Adrenal gland (tissue), 12 donors: Measurements from ENCODE around the gene TEX14. TPM values are rescaled to one million over a fixed set of nuclear protein-coding genes. Genes with fewer than 3 reads are reported as not detected.

ENCODE experiments used
- DNase-seq, 7 donors: peaks; one replicate each; pipeline ENCODE4 v3.0.0-alpha.2; 2019 to 2020
- H3K27ac ChIP-seq, 5 donors: fragments of 200-600 bp; sonication (generic) in 4 of 5; 1 replicate in 3 of 5; 2 replicates in 2 of 5; pipeline versions ENCODE4 v1.5.1 to v1.8.0; 2016 to 2020; ENCODE audit warnings: mild to moderate bottlenecking in 1 of 5
- H3K27me3 ChIP-seq: fragments of 200-600 bp; 2 replicates; pipeline ENCODE4 v1.8.0; 2021
- H3K36me3 ChIP-seq, 2 donors: fragments of 200-600 bp; replicated peaks in 1 of 2; 1 replicate in 1 of 2; 2 replicates in 1 of 2; pipeline versions ENCODE4 v1.5.1 to v1.8.0; 2018 to 2022
- H3K4me1 ChIP-seq, 2 donors: fragments of 200-600 bp; replicated peaks in 1 of 2; 1 replicate in 1 of 2; 2 replicates in 1 of 2; pipeline versions ENCODE4 v1.5.1 to v1.8.0; 2018 to 2021
- H3K4me3 ChIP-seq, 4 donors: fragments of 200-600 bp; sonication (generic) in 3 of 4; one replicate each; pipeline ENCODE4 v1.5.1; 2016 to 2018
- H3K9me3 ChIP-seq, 3 donors: fragments of 200-600 bp; sonication (generic) in 1 of 3; replicated peaks in 1 of 3; 1 replicate in 2 of 3; 2 replicates in 1 of 3; pipeline versions ENCODE4 v1.5.1 to v1.8.0; 2016 to 2021
- POLR2A ChIP-seq, 2 donors: fragments of 450-650 bp; IDR thresholded peaks; one replicate each; pipeline ENCODE4 v1.6.1; 2017; ENCODE audit warnings: antibody characterized with exemption in 2 of 2, mild to moderate bottlenecking in 2 of 2, moderate library complexity in 1 of 2
- WGBS, 4 donors: extraction: QIAGEN DNeasy Blood & Tissue Kit in 2 of 4; methylation state at CpG; one replicate each; pipeline versions ENCODE4 v1.1.5 to v1.1.7; 2013 to 2017; 5-methylcytosine and 5-hydroxymethylcytosine counted together
- intact Hi-C, 2 donors: fragments of 100-400 bp; cut with DNase I; formaldehyde crosslinking; loops; one replicate each; pipeline versions ENCODE4 v1.14.1 to v1.15.0; 2022 to 2023
- polyA plus RNA-seq, 3 donors: library from polyadenylated mRNA; stranded (reverse); fragments of 200-250 nt in 2 of 3; fragments of 350-450 nt in 1 of 3; fragmentation: Illumina TruSeq in 1 of 3; extraction: RNeasy Lipid Tissue Mini Kit (QIAGEN cat#74804) in 1 of 3; gene quantifications; one replicate each; pipeline ENCODE4 v1.2.3, GENCODE V29; 2013 to 2014
- total RNA-seq, 9 donors: library from RNA; depleted of rRNA in 4 of 9; stranded (reverse); fragments of >200 nt in 4 of 9; fragments of 120-200 nt in 1 of 9; fragmentation: NEBNext Ultra II Directional in 1 of 9; extraction: Animal tissue kit (Norgen Biotek cat#: 25700) in 1 of 9; gene quantifications; one replicate each; pipeline versions ENCODE4 v1.1.0 to v1.2.4, GENCODE V29; 2013 to 2023
- TF ChIP-seq, protein P1 (sequence below), 6 experiments: fragments of 450-650 bp in 4 of 6; fragments of 200-600 bp in 2 of 6; sonication (generic) in 1 of 6; IDR thresholded peaks; 1 replicate in 5 of 6; 2 replicates in 1 of 6; pipeline versions ENCODE4 v1.5.1 to v1.8.0; 2016 to 2021; ENCODE audit warnings: antibody characterized with exemption in 6 of 6, mild to moderate bottlenecking in 2 of 6, moderate library complexity in 1 of 6
- donor health status: healthy with polysubstance abuse.
- donor health status: Bipolar disorder and iron deficiency.
- donor health status: DM: yes; HTN: yes; CAD: no.
- donor health status: DM: no; HTN: no; CAD: no.
- donor health status: DM: no; HTN: no; CAD: no.
- donor health status: DM: yes; HTN: yes; CAD: no.

TEX14 gene
- total and polyA plus RNA-seq, 12 donors = 0.10 to 0.97 (median 0.30) TPM; not detected in 1

DNA sequence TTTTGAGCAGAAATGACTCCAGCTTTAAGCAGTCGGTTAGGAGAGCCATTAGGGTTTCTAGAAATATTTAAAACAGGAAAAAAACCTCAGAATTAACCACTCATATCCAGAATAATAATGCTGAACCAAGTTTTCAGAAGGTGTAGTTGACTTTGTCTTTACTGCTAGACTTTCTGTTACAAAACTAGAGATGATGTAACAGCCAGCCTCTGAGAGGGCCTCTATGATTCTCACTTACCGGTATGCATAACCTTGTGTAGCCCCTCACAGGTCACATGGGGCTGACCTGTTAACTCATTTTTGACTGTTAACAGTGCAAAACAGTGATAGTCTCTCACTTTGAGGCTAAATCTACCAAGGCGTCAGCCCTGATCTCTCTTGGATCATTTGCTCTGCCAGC is 74.3 kb downstream of the TEX14 start:
- Histone ChIP-seq H3K9me3 (no peaks in the 10 kb centered on the region), H3K4me1 (no peaks in the 10 kb centered on the region), H3K4me3 (no peak overlapping the region), H3K36me3 (no peaks in the 10 kb centered on the region), H3K27me3 (no peaks in the 10 kb centered on the region), H3K27ac (no peak overlapping the region)
- DNase-seq = no peak
- TF ChIP-seq POLR2A (IDR thresholded peaks at IDR 0.05) = no peak
- TF ChIP-seq, protein P1, sequence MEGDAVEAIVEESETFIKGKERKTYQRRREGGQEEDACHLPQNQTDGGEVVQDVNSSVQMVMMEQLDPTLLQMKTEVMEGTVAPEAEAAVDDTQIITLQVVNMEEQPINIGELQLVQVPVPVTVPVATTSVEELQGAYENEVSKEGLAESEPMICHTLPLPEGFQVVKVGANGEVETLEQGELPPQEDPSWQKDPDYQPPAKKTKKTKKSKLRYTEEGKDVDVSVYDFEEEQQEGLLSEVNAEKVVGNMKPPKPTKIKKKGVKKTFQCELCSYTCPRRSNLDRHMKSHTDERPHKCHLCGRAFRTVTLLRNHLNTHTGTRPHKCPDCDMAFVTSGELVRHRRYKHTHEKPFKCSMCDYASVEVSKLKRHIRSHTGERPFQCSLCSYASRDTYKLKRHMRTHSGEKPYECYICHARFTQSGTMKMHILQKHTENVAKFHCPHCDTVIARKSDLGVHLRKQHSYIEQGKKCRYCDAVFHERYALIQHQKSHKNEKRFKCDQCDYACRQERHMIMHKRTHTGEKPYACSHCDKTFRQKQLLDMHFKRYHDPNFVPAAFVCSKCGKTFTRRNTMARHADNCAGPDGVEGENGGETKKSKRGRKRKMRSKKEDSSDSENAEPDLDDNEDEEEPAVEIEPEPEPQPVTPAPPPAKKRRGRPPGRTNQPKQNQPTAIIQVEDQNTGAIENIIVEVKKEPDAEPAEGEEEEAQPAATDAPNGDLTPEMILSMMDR (IDR thresholded peaks at IDR 0.05) = no peak
- WGBS, 4 donors = 69 to 88% (median 78%) methylated on average over 3 of the region's 3 CpGs
- intact Hi-C loops = no loop called here

DNA sequence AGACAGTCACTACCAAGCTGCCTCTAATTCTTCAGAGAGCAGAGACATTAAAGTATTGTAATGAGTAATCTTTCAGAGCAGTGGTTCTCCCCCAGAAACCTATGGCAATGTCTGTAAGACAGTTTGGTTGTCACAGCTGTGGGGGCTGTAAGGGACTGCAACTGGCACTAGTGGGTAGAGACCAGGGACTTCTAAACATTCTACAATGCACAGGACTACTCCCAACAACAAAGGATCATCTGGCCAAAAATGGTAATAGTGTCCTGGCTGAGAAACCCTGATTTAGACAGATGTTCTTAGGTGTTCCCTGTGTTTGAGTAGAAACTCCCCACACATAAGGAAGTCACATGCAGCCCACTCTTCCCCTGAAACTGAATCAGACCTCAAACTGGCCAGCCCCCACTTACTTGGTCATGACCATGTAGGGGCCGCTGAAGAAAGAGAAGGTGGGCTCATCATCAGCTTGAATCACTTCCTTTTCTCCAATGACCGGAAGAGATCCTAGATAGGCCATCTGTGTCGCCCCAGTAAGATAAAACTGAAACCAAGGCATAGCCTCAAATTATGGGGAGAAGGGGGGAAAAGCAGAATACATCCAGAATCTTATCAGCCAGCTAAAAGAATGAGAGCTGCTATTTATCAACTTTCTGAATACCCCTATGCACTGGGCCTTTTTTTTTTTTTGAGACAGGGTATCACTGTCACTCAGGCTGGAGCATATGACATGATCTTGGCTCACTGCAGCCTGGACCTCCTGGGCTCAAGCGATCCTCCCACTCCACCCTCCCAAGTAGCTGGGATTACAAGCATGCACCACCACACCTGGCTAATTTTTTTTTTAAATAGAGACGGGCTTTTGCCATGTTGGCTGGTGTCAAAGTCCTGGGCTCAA is 75.8 kb downstream of the TEX14 start:
- intact Hi-C loops = no loop called here

DNA sequence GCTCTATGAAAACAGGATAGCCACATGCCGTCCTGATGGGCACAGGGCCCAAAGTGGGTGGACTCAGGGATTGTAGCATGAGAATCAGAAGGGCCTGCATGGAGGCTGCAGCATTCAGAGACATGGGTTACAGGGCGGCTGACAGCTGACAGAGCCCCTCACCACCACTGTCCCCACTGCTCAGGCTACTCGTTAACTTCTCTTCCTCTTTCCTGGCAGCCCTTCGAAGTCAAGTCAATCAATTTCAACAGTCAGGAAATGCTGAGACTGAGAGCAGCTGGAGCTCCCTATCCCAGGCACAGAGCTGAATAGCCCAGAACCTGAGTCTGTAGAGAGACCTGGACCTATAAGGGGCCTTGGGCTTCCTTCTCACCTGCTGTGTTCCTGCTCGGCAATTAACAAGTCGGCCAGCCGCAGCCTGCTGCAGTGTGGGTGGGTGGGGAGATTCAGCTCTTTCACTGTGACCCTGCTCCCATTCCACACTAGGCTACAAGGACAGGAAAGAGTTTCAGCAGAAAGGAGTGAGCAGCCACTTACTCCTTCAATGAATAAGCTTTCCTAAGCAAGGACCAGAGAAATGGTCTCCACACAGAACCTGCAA is 76.9 kb downstream of the TEX14 start:
- DNase-seq = no peak
- Histone ChIP-seq H3K27me3 (no peaks in the 10 kb centered on the region), H3K27ac (no peak overlapping the region), H3K4me1 (no peaks in the 10 kb centered on the region), H3K36me3 (no peaks in the 10 kb centered on the region), H3K9me3 (no peaks in the 10 kb centered on the region), H3K4me3 (no peak overlapping the region)
- intact Hi-C loops = no loop called here
- WGBS, 4 donors = 36 to 50% (median 43%) methylated on average over 5 to 7 of the region's 7 CpGs
- no peak for TF ChIP-seq POLR2A (IDR thresholded peaks at IDR 0.05)
- TF ChIP-seq, protein P1 (IDR thresholded peaks at IDR 0.05) = no peak

More for the DNA sequence above, 75.8 kb downstream of the TEX14 start:
- H3K4me1 ChIP-seq = no peaks in the 10 kb centered on the region
- TF ChIP-seq, protein P1 (IDR thresholded peaks at IDR 0.05) = no peak
- TF ChIP-seq POLR2A (IDR thresholded peaks at IDR 0.05) = no peak
- no peaks in the 10 kb centered on the region for H3K27me3 ChIP-seq
- no peak for DNase-seq
- no peak overlapping the region for H3K27ac ChIP-seq
- H3K4me3 ChIP-seq = no peak overlapping the region
- WGBS, 4 donors = 79 to 89% (median 83%) methylated on average over 5 of the region's 5 CpGs
- no peaks in the 10 kb centered on the region for H3K36me3 ChIP-seq
- H3K9me3 ChIP-seq = no peaks in the 10 kb centered on the region

DNA sequence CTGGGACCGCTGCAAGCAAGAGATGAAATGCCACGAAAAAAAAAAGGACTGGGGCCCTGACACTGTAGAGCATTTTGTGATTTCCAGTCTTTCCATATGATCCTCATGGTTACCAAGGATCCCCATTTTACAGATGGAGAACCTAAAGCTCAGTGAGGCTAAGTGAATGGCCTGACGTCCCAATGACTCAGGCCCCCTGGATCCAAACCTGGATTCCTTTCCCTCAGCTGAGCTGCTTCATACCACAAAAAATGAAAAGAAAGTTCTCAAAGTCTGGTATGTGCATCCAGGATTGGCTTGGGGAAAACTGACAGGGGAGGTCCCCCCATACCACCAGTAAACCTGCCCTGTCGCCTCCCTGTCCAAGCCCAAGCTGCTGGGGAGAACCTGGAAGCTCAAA is 80.5 kb downstream of the TEX14 start:
- DNase-seq = no peak
- Histone ChIP-seq H3K27me3 (no peaks in the 10 kb centered on the region), H3K27ac (no peak overlapping the region), H3K9me3 (no peaks in the 10 kb centered on the region), H3K4me3 (no peak overlapping the region), H3K4me1 (no peaks in the 10 kb centered on the region), H3K36me3 (no peaks in the 10 kb centered on the region)
- TF ChIP-seq, protein P1 (IDR thresholded peaks at IDR 0.05) = no peak
- no peak for TF ChIP-seq POLR2A (IDR thresholded peaks at IDR 0.05)
- 75 to 87% (median 84%) methylated on average over 3 to 4 of the region's 4 CpGs for WGBS, 4 donors
- intact Hi-C loops = no loop called here
